ENCODE data around the gene C17orf50.

Gene C17orf50

GRCh38 chr17:35775583-35775982, 14.9 kb downstream of the C17orf50 start:
- TF ChIP-seq CTCF (conservative IDR thresholded peaks at IDR 0.05): no peak

GRCh38 chr17:35778641-35779196, 18.0 kb downstream of the C17orf50 start:
- TF ChIP-seq CTCF (conservative IDR thresholded peaks at IDR 0.05): no peak
- H3K27ac ChIP-seq: no peak overlapping the region

More at GRCh38 chr17:35775583-35775982, 14.9 kb downstream of the C17orf50 start:
- H3K27ac ChIP-seq: no peak overlapping the region; the same call in 1 of the 2 replicates

GRCh38 chr17:35780950-35781349, 20.3 kb downstream of the C17orf50 start:
- TF ChIP-seq CTCF (conservative IDR thresholded peaks at IDR 0.05): no peak
- peak overlapping the region; percentile 90; the same call in 1 of the 2 replicates for H3K27ac ChIP-seq

- H3K27ac ChIP-seq: peak overlapping the region; percentile 90
- TF ChIP-seq CTCF (conservative IDR thresholded peaks at IDR 0.05): no peak
Observed at GRCh38 chr17:35784895-35785294, 24.2 kb downstream of the C17orf50 start.

- TF ChIP-seq CTCF (conservative IDR thresholded peaks at IDR 0.05): no peak
- H3K27ac ChIP-seq: peak overlapping the region; percentile 90
Observed at GRCh38 chr17:35786941-35787432, 26.3 kb downstream of the C17orf50 start.

- H3K27ac ChIP-seq: peak overlapping the region; percentile 90
- TF ChIP-seq CTCF (conservative IDR thresholded peaks at IDR 0.05): no peak
Observed at GRCh38 chr17:35788477-35789368, 28.0 kb downstream of the C17orf50 start.

GRCh38 chr17:35790841-35791240, 30.2 kb downstream of the C17orf50 start:
- H3K27ac ChIP-seq: no peak overlapping the region
- no peak for TF ChIP-seq CTCF (conservative IDR thresholded peaks at IDR 0.05)
